PFSK-1 (cell line): ENCODE measurements around the gene MYBPC1.

Experiments
- FOXP2 ChIP-seq: optimal IDR thresholded peaks from 2 replicates; pipeline ENCODE3; 2011; ENCODE audit warnings: borderline replicate concordance, control low read depth, inconsistent platforms; ENCODE audit not compliant: insufficient read depth; ENCODE audit errors: extremely low read length, extremely low read depth
- POLR2AphosphoS5 ChIP-seq: IDR thresholded peaks from 2 replicates; pipeline ENCODE4 v1.6.1; 2012; ENCODE audit warnings: low read depth, mild to moderate bottlenecking, control low read depth, low read length, moderate library complexity
- REST ChIP-seq, 2 experiments: IDR thresholded peaks; 2 replicates each; pipeline versions ENCODE4 v1.6.1 to v1.8.0; 2011 to 2012; ENCODE audit warnings: low read depth in 2 of 2, low read length in 2 of 2, control low read depth in 1 of 2, inconsistent platforms in 1 of 2, mild to moderate bottlenecking in 1 of 2, moderate library complexity in 1 of 2; ENCODE audit not compliant: insufficient read depth in 1 of 2
- SIN3A ChIP-seq: IDR thresholded peaks from 2 replicates; pipeline ENCODE4 v1.6.1; 2012; ENCODE audit warnings: mild to moderate bottlenecking, low read length, moderate library complexity, borderline replicate concordance; ENCODE audit not compliant: insufficient read depth
- TAF1 ChIP-seq: IDR thresholded peaks from 2 replicates; pipeline ENCODE4 v1.6.1; 2012; ENCODE audit warnings: low read length, control low read depth, borderline replicate concordance; ENCODE audit not compliant: insufficient read depth

Gene MYBPC1

GRCh38 chr12:101598483-101598882, 3.7 kb downstream of the MYBPC1 start:
- no peak for TF ChIP-seq TAF1

GRCh38 chr12:101599311-101599710, 4.5 kb downstream of the MYBPC1 start:
- TF ChIP-seq FOXP2 (no peak), POLR2AphosphoS5 (no peak), TAF1 (no peak), SIN3A (no peak), REST (IDR thresholded peaks at IDR 0.05; ENCODE audit: insufficient read depth in 1 of 2, low read depth in 2 of 2, low read length in 2 of 2) (no peak)

- TF ChIP-seq FOXP2 (no peak), SIN3A (no peak), REST (IDR thresholded peaks at IDR 0.05; ENCODE audit: insufficient read depth in 1 of 2, low read depth in 2 of 2, low read length in 2 of 2) (no peak), POLR2AphosphoS5 (no peak), TAF1 (no peak)
Observed at GRCh38 chr12:101599771-101600484, 5.2 kb downstream of the MYBPC1 start.

GRCh38 chr12:101604132-101604531, 9.4 kb downstream of the MYBPC1 start:
- TF ChIP-seq TAF1 (no peak), SIN3A (no peak), REST (IDR thresholded peaks at IDR 0.05; ENCODE audit: insufficient read depth in 1 of 2, low read depth in 2 of 2, low read length in 2 of 2) (no peak), FOXP2 (no peak), POLR2AphosphoS5 (no peak)

- TF ChIP-seq POLR2AphosphoS5 (no peak), SIN3A (no peak), TAF1 (no peak), REST (IDR thresholded peaks at IDR 0.05; ENCODE audit: insufficient read depth in 1 of 2, low read depth in 2 of 2, low read length in 2 of 2) (no peak), FOXP2 (no peak)
Observed at GRCh38 chr12:101607894-101608293, 13.1 kb downstream of the MYBPC1 start.
